K562 treated with DMSO at 1 percent for 12 hours (cell line): ENCODE results near the gene EPSTI1. TPM values are rescaled to one million over a fixed set of nuclear protein-coding genes. Genes with fewer than 3 reads are reported as not detected.

Source experiments
- total RNA-seq: library from RNA; unstranded; fragments of 300-600 nt; gene quantifications from 2 replicates; pipeline ENCODE4 v1.2.3, GENCODE V29; 2022; ENCODE audit not compliant: insufficient read depth

EPSTI1 gene
- 1.9 TPM in 1 of 2 replicates, not detected in the other for total RNA-seq

GRCh38 chr13:42991898-42992763 lies at the start of gene EPSTI1:
TSS of gene EPSTI1 (minus strand) at chr13:42992241. CDS start at chr13:42992165, 76 bp downstream.

DNA sequence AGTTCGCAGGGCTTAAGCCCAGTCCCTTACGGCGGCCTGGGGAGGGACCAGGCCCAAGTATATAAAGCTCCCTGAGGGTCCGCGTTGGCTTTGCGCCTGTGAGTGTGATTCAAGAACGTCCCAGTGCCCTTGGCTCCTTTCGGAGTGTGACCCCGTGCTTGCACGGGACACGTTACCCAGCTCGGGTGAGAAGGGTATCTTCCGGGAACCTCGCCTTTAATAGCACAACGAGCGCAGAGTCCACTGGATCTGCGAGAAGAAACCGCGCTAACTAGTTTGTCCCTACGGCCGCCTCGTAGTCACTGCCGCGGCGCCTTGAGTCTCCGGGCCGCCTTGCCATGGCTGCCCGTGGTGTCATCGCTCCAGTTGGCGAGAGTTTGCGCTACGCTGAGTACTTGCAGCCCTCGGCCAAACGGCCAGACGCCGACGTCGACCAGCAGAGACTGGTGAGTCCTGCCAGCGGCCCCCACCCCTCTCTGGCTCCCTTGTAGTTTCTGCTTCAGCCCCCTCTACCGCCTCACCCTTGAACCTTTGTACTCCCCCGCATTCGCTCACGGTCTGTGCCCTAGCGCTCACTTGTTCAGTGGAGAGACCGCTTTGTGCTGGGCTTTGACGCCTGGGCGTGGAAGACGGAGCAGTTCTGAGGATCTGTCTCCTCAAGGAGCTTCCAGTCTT lies 31.4 kb upstream of the EPSTI1 start, which contains the start of gene DNAJC15:
Gene DNAJC15 (plus strand): TSS at position 298 of the 675 bp plus-strand sequence. CDS start 41 bp downstream, at position 339.

Other genes with a start within 250 kb of the EPSTI1 start
- gene FAM216B, start 210.7 kb downstream of the EPSTI1 start, total RNA-seq: not detected in 2 replicates
- gene DNAJC15, start 31.3 kb upstream of the EPSTI1 start, total RNA-seq: 0.37 and 0.52 TPM in 2 replicates